GM12878 (cell line): Measurements from ENCODE around the gene CLTCL1. TPM values are rescaled to one million over a fixed set of nuclear protein-coding genes. Genes with fewer than 3 reads are reported as not detected.

Experiments
- ATAC-seq: fragments of 200-7000 bp; cut with Tn5 transposase; 3 replicates; pipeline ENCODE4 v1.9.1; 2020; ENCODE audit warnings: mild to moderate bottlenecking, moderate library complexity
- BruUV-seq: library from RNA; stranded (reverse); fragments of 400-500 nt; replicated peaks from 2 replicates; lab custom pipeline; 2021; lab: Mats Ljungman, UMichigan
- CTCF ChIA-PET: fragments of 300-600 bp; sonication (Branson Sonifier 250); formaldehyde crosslinking; extraction: SDS; loops from one replicate; lab custom pipeline; 2021; ENCODE audit warnings: inconsistent platforms; lab: Yijun Ruan, JAX
- POLR2A ChIA-PET: fragments of 350-600 bp; formaldehyde crosslinking; extraction: SDS; loops from one replicate; lab custom pipeline; 2021; ENCODE audit warnings: inconsistent platforms; lab: Charles Lee
- RAD21 ChIA-PET: fragments of 300-600 bp; sonication (Branson Sonifier 250); formaldehyde crosslinking; loops from one replicate; lab custom pipeline; 2023; ENCODE audit warnings: antibody characterized with exemption; ENCODE audit not compliant: unreplicated experiment; lab: Charles Lee
- SMC1A ChIA-PET: fragments of 300-600 bp; sonication (Branson Sonifier 250); formaldehyde crosslinking; loops from one replicate; lab custom pipeline; 2023; ENCODE audit not compliant: unreplicated experiment, uncharacterized antibody; lab: Charles Lee
- DNase-seq: peaks from one replicate; pipeline ENCODE4 v3.0.0-alpha.2; 2011; ENCODE audit warnings: low read depth, low spot score
- FAIRE-seq: peaks from 3 replicates; lab custom pipeline; 2011; peaks lifted over from hg19 to GRCh38; lab: Jason Lieb, UNC
- H2AFZ ChIP-seq: 2 replicates; pipeline ENCODE4 v1.6.0; 2011; ENCODE audit warnings: low read depth, low read length, control low read depth; ENCODE audit not compliant: control insufficient read depth
- H3K27ac ChIP-seq: 2 replicates; pipeline ENCODE4 v1.5.1; 2011; ENCODE audit warnings: control low read depth; ENCODE audit not compliant: control insufficient read depth, insufficient read depth
- H3K27me3 ChIP-seq, 2 experiments: replicated peaks in 1 of 2; 2 replicates each; pipeline versions ENCODE4 v1.6.0 to v1.6.1; 2011; ENCODE audit warnings: low read length in 1 of 2; ENCODE audit not compliant: control insufficient read depth in 2 of 2, insufficient read depth in 2 of 2
- H3K36me3 ChIP-seq, 2 experiments: 2 replicates each; pipeline ENCODE4 v1.5.1; 2011; ENCODE audit warnings: low read length in 1 of 2; ENCODE audit not compliant: control insufficient read depth in 2 of 2, insufficient read depth in 2 of 2
- H3K4me1 ChIP-seq: 2 replicates; pipeline ENCODE4 v1.6.1; 2011; ENCODE audit warnings: mild to moderate bottlenecking, low read length, moderate library complexity, mixed read lengths; ENCODE audit not compliant: control insufficient read depth, insufficient read depth
- H3K4me2 ChIP-seq: 2 replicates; pipeline ENCODE4 v1.6.0; 2011; ENCODE audit warnings: control low read depth; ENCODE audit not compliant: control insufficient read depth, insufficient read depth
- H3K4me3 ChIP-seq: fragments of 200-600 bp; sonication (generic); 2 replicates; pipeline ENCODE4 v1.5.1; 2016
- H3K79me2 ChIP-seq: 2 replicates; pipeline ENCODE4 v1.6.0; 2011; ENCODE audit warnings: low read length; ENCODE audit not compliant: control insufficient read depth, insufficient read depth
- H3K9ac ChIP-seq: 2 replicates; pipeline ENCODE4 v1.8.0; 2011; ENCODE audit warnings: low read length, control low read depth, mixed read lengths; ENCODE audit not compliant: control insufficient read depth, insufficient read depth
- H3K9me3 ChIP-seq: replicated peaks from 3 replicates; pipeline ENCODE4 v1.5.1; 2011; ENCODE audit warnings: mild to moderate bottlenecking, low read length; ENCODE audit not compliant: control insufficient read depth, insufficient read depth
- H4K20me1 ChIP-seq: 2 replicates; pipeline ENCODE4 v1.6.0; 2011; ENCODE audit not compliant: control insufficient read depth, insufficient read depth
- CREB1 ChIP-seq: IDR thresholded peaks from 2 replicates; pipeline ENCODE4 v1.6.1; 2012; ENCODE audit warnings: low read depth, mild to moderate bottlenecking, inconsistent platforms
- GABPA ChIP-seq: IDR thresholded peaks from 2 replicates; pipeline ENCODE4 v1.6.1; 2014; ENCODE audit warnings: antibody characterized with exemption, low read depth, mild to moderate bottlenecking, inconsistent platforms
- HDGF ChIP-seq: fragments of 450-650 bp; IDR thresholded peaks from 2 replicates; pipeline ENCODE4 v1.6.1; 2016; ENCODE audit warnings: antibody characterized with exemption
- MTA3 ChIP-seq: IDR thresholded peaks from 2 replicates; pipeline ENCODE4 v1.6.1; 2012; ENCODE audit warnings: low read length, inconsistent platforms, borderline replicate concordance
- MYC ChIP-seq: IDR thresholded peaks from 2 replicates; pipeline ENCODE4 v1.6.1; 2011; ENCODE audit warnings: mild to moderate bottlenecking, low read length, moderate library complexity, inconsistent platforms; ENCODE audit not compliant: insufficient read depth, insufficient replicate concordance, insufficient read length, severe bottlenecking
- NFXL1 ChIP-seq: fragments of 450-650 bp; IDR thresholded peaks from 2 replicates; pipeline ENCODE4 v1.6.1; 2017; ENCODE audit warnings: antibody characterized with exemption, mild to moderate bottlenecking, borderline replicate concordance
- POU2F2 ChIP-seq: IDR thresholded peaks from 3 replicates; pipeline ENCODE4 v1.6.1; 2011; ENCODE audit warnings: low read depth, mild to moderate bottlenecking, low read length, borderline replicate concordance
- RB1 ChIP-seq: fragments of 450-650 bp; formaldehyde crosslinking; IDR thresholded peaks from 2 replicates; pipeline ENCODE4 v1.6.1; 2017; ENCODE audit warnings: mild to moderate bottlenecking, borderline replicate concordance
- SP1 ChIP-seq: IDR thresholded peaks from one replicate; pipeline ENCODE4 v1.6.1; 2011; ENCODE audit warnings: low read depth, low read length
- TBL1XR1 ChIP-seq: IDR thresholded peaks from 2 replicates; pipeline ENCODE4 v1.6.1; 2012; ENCODE audit warnings: low read depth, low read length, improper control_type of control experiment
- WGBS: methylation state at CpG from one replicate; pipeline ENCODE4 v1.1.6; 2016; ENCODE audit warnings: low lambda C conversion rate; ENCODE audit not compliant: insufficient replicate concordance, insufficient coverage; ENCODE audit errors: missing lambda C conversion rate; 5-methylcytosine and 5-hydroxymethylcytosine counted together
- in situ Hi-C: fragments of 300-500 bp; cut with MboI; formaldehyde crosslinking; loops from 9 replicates; pipeline ENCODE4 v1.14.3; 2018; ENCODE audit warnings: mixed read lengths
- intact Hi-C: fragments of 100-400 bp; cut with micrococcal nuclease; formaldehyde crosslinking; loops from one replicate; pipeline ENCODE4 v1.14.2; 2022; ENCODE audit not compliant: unreplicated experiment
- polyA plus RNA-seq, 11 experiments: library from polyadenylated mRNA; depleted of rRNA in 4 of 11; unstranded in 6 of 11; stranded (reverse) in 5 of 11; fragments of >200 nt; fragmentation: Nextera tagmentation in 4 of 11; fragmentation: Illumina TruSeq in 1 of 11; extraction: Ambion mirVana in 4 of 11; extraction: Trizol in 1 of 11; gene quantifications; 1 replicate in 1 of 11; 2 replicates in 10 of 11; pipeline versions ENCODE4 v1.2.1 to v1.2.3, GENCODE V29; 2011 to 2016; ENCODE audit warnings: inconsistent platforms in 2 of 11, missing spikeins in 2 of 11, low read depth in 1 of 11
- total RNA-seq, 4 experiments: library from RNA; depleted of rRNA in 3 of 4; stranded (reverse); fragments of >200 nt in 3 of 4; fragmentation: Illumina TruSeq in 1 of 4; extraction: Trizol in 1 of 4; gene quantifications; 2 replicates each; pipeline versions ENCODE4 v1.2.1 to v1.2.3, GENCODE V29; 2013 to 2021
- TF ChIP-seq, protein P1 (sequence below): IDR thresholded peaks from 2 replicates; pipeline ENCODE4 v1.6.1; 2012; ENCODE audit warnings: low read depth, low read length, improper control_type of control experiment
- TF ChIP-seq, protein P2 (sequence below): fragments of 450-650 bp; IDR thresholded peaks from 2 replicates; pipeline ENCODE4 v1.6.1; 2017; ENCODE audit warnings: antibody characterized with exemption, mild to moderate bottlenecking, moderate library complexity
- TF ChIP-seq, protein P3 (sequence below): fragments of 150-350 bp; IDR thresholded peaks from 2 replicates; pipeline ENCODE4 v1.6.1; 2014; ENCODE audit warnings: mild to moderate bottlenecking, low read depth, low read length
- TF ChIP-seq, protein P4 (sequence below): IDR thresholded peaks from 2 replicates; pipeline ENCODE4 v1.6.1; 2012; ENCODE audit warnings: low read length, inconsistent platforms

The CLTCL1 gene
- total and polyA plus RNA-seq, 10 of the 15 experiments (the other 5 are each of a cell fraction or from before 2014, with no cell fraction given): under 0.01 to 0.35 (median 0.12) TPM; not detected in 2

DNA sequence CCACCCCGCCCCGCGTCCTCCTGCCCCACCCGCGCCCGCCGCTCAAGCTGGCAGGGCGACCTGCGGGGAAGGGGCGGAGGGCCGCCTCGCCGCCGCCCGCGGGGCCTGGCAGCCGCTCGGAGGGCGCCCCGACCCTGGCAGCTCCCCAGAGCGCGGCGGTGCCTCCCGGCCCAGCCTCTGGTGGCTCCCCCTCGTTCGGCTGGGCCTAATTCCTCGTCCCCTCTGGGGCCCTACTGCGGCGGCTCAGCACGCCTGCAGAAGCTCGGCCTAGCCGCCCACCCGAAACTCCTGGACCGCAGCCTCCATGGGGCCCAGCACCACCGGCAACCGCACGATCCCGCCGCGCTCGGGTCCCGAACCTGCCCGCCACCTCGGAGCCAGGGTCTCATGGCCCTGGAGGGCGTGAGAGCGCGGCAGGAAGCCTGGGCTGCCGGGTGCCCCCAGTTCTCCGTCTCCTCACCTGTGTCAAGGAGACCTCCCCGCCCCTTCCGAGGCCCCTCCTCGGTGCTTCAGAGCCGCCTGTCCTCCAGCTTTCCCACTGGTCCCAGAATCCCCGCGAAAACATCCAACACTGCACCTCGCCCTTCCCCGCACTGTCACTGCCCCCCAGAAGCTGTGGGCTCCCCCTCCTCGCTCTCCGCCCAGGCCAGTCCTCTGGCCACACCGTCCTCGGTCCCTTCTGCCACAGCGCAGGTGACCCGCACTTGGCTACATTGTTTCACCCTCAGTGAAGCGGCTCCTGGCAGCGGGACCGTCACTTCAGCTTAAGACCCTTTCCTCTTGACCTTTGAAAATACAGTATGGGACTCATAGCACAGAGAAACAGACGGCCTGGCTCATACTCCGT lies 140.8 kb downstream of the CLTCL1 start:
- Histone ChIP-seq H3K4me1 (no peaks in the 10 kb centered on the region), H3K9me3 (no peaks in the 10 kb centered on the region), H3K27ac (no peak overlapping the region), H3K4me2 (no peak overlapping the region), H3K36me3 (no peaks in the 10 kb centered on the region), H3K79me2 (no peaks in the 10 kb centered on the region), H2AFZ (no peak overlapping the region), H3K9ac (no peak overlapping the region), H4K20me1 (no peaks in the 10 kb centered on the region), H3K27me3 (peaks cover 5 to 18% of the 10 kb centered on the region in 2 experiments), H3K4me3 (no peak overlapping the region)
- WGBS: 27% methylated on average over 38 of the region's 68 CpGs
- TF ChIP-seq, protein P1, sequence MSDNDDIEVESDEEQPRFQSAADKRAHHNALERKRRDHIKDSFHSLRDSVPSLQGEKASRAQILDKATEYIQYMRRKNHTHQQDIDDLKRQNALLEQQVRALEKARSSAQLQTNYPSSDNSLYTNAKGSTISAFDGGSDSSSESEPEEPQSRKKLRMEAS: no peak
- TF ChIP-seq MYC: no peak
- TF ChIP-seq TBL1XR1: no peak
- TF ChIP-seq, protein P2, sequence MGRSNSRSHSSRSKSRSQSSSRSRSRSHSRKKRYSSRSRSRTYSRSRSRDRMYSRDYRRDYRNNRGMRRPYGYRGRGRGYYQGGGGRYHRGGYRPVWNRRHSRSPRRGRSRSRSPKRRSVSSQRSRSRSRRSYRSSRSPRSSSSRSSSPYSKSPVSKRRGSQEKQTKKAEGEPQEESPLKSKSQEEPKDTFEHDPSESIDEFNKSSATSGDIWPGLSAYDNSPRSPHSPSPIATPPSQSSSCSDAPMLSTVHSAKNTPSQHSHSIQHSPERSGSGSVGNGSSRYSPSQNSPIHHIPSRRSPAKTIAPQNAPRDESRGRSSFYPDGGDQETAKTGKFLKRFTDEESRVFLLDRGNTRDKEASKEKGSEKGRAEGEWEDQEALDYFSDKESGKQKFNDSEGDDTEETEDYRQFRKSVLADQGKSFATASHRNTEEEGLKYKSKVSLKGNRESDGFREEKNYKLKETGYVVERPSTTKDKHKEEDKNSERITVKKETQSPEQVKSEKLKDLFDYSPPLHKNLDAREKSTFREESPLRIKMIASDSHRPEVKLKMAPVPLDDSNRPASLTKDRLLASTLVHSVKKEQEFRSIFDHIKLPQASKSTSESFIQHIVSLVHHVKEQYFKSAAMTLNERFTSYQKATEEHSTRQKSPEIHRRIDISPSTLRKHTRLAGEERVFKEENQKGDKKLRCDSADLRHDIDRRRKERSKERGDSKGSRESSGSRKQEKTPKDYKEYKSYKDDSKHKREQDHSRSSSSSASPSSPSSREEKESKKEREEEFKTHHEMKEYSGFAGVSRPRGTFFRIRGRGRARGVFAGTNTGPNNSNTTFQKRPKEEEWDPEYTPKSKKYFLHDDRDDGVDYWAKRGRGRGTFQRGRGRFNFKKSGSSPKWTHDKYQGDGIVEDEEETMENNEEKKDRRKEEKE: no peak
- TF ChIP-seq CREB1: no peak
- TF ChIP-seq, protein P3, sequence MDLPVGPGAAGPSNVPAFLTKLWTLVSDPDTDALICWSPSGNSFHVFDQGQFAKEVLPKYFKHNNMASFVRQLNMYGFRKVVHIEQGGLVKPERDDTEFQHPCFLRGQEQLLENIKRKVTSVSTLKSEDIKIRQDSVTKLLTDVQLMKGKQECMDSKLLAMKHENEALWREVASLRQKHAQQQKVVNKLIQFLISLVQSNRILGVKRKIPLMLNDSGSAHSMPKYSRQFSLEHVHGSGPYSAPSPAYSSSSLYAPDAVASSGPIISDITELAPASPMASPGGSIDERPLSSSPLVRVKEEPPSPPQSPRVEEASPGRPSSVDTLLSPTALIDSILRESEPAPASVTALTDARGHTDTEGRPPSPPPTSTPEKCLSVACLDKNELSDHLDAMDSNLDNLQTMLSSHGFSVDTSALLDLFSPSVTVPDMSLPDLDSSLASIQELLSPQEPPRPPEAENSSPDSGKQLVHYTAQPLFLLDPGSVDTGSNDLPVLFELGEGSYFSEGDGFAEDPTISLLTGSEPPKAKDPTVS: no peak
- no peak for TF ChIP-seq NFXL1
- no peak for TF ChIP-seq RB1
- no peak for TF ChIP-seq MTA3
- no peak for TF ChIP-seq GABPA
- TF ChIP-seq, protein P4, sequence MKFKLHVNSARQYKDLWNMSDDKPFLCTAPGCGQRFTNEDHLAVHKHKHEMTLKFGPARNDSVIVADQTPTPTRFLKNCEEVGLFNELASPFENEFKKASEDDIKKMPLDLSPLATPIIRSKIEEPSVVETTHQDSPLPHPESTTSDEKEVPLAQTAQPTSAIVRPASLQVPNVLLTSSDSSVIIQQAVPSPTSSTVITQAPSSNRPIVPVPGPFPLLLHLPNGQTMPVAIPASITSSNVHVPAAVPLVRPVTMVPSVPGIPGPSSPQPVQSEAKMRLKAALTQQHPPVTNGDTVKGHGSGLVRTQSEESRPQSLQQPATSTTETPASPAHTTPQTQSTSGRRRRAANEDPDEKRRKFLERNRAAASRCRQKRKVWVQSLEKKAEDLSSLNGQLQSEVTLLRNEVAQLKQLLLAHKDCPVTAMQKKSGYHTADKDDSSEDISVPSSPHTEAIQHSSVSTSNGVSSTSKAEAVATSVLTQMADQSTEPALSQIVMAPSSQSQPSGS: no peak
- no peak for TF ChIP-seq SP1
- TF ChIP-seq HDGF: no peak
- no peak for TF ChIP-seq POU2F2
- no TSS peak for BruUV-seq
- ChIA-PET RAD21 (interaction anchor here (0.6 kb wide), 1 partner anchor 141 kb away, joined by 3 read pairs; no protein-coding TSS in a partner anchor), SMC1A (no interaction called here), POLR2A (no interaction called here), CTCF (no interaction called here)
- DNase-seq (no peak), FAIRE-seq (no peak), ATAC-seq (no peak)
- in situ Hi-C loops (no loop called here), intact Hi-C loops (no loop called here)
